Stomach (tissue), 9 donors: Measurements from ENCODE around the gene CCN5. TPM values are rescaled to one million over a fixed set of nuclear protein-coding genes. Genes with fewer than 3 reads are reported as not detected.
A peak's percentile ranks its signal among the peaks of the same experiment; 100 is the strongest.

Experiments used
- DNase-seq, 2 donors: peaks; one replicate each; pipeline versions ENCODE4 v3.0.0 to v3.0.0-alpha.2; 2013 to 2019
- H3K27ac ChIP-seq, 5 donors: fragments of 200-600 bp in 4 of 5; sonication (generic) in 4 of 5; one replicate each; pipeline ENCODE4 v1.5.1; 2013 to 2019; ENCODE audit warnings: mild to moderate bottlenecking in 1 of 5, moderate library complexity in 1 of 5
- H3K27me3 ChIP-seq, 3 donors: fragments of 200-600 bp; sonication (generic); one replicate each; pipeline ENCODE4 v1.5.1; 2017 to 2019; ENCODE audit warnings: mixed run types in 1 of 3
- H3K36me3 ChIP-seq, 4 donors: fragments of 200-600 bp; sonication (generic); 1 replicate in 3 of 4; 2 replicates in 1 of 4; pipeline ENCODE4 v1.5.1; 2016 to 2019
- H3K4me1 ChIP-seq, 4 donors: fragments of 200-600 bp; sonication (generic); one replicate each; pipeline ENCODE4 v1.5.1; 2016 to 2019
- H3K4me3 ChIP-seq, 4 donors: fragments of 200-600 bp; sonication (generic) in 3 of 4; one replicate each; pipeline ENCODE4 v1.5.1; 2016 to 2019; ENCODE audit warnings: mild to moderate bottlenecking in 1 of 4
- H3K9me3 ChIP-seq, 4 donors: fragments of 200-600 bp; sonication (generic); one replicate each; pipeline ENCODE4 v1.5.1; 2016 to 2019
- CTCF ChIP-seq, 7 experiments: fragments of 450-650 bp in 4 of 7; fragments of 200-600 bp in 3 of 7; sonication (generic) in 3 of 7; IDR thresholded peaks; one replicate each; pipeline ENCODE4 v1.5.1; 2016 to 2019; ENCODE audit warnings: antibody characterized with exemption in 7 of 7, control low read depth in 2 of 7, mild to moderate bottlenecking in 1 of 7
- EP300 ChIP-seq: sonication (generic); formaldehyde crosslinking; IDR thresholded peaks from one replicate; pipeline ENCODE4 v1.6.1; 2017; ENCODE audit warnings: antibody characterized with exemption
- POLR2A ChIP-seq, 4 donors: fragments of 450-650 bp; IDR thresholded peaks; one replicate each; pipeline ENCODE4 v1.6.1; 2016; ENCODE audit warnings: antibody characterized with exemption in 4 of 4, control low read depth in 2 of 4, mild to moderate bottlenecking in 1 of 4, moderate library complexity in 1 of 4
- POLR2AphosphoS5 ChIP-seq, 3 donors: sonication (generic); formaldehyde crosslinking; IDR thresholded peaks; one replicate each; pipeline ENCODE4 v1.6.1; 2016; ENCODE audit warnings: antibody characterized with exemption in 3 of 3
- WGBS, 5 donors: extraction: QIAGEN DNeasy Blood & Tissue Kit in 3 of 5; methylation state at CpG; one replicate each; pipeline versions ENCODE4 v1.1.5 to v1.1.7; 2013 to 2018; 5-methylcytosine and 5-hydroxymethylcytosine counted together
- intact Hi-C: fragments of 100-400 bp; cut with DNase I; formaldehyde crosslinking; loops from one replicate; pipeline ENCODE4 v1.15.1; 2023; ENCODE audit warnings: low total_unique reads
- polyA plus RNA-seq, 3 donors: library from polyadenylated mRNA; stranded (reverse); fragments of 200-250 nt; gene quantifications; one replicate each; pipeline ENCODE4 v1.2.3, GENCODE V29; 2013
- total RNA-seq, 5 donors: library from RNA; depleted of rRNA; stranded (reverse); fragments of >200 nt; gene quantifications; one replicate each; pipeline versions ENCODE4 v1.1.0 to v1.2.3, GENCODE V29; 2014 to 2016
- donor health status: healthy with polysubstance abuse.
- donor health status: Bipolar disorder and iron deficiency.
- donor health status: healthy.

The CCN5 gene
- total and polyA plus RNA-seq, 8 donors: 2.5 to 193 (median 8.2) TPM; not detected in 3

DNA sequence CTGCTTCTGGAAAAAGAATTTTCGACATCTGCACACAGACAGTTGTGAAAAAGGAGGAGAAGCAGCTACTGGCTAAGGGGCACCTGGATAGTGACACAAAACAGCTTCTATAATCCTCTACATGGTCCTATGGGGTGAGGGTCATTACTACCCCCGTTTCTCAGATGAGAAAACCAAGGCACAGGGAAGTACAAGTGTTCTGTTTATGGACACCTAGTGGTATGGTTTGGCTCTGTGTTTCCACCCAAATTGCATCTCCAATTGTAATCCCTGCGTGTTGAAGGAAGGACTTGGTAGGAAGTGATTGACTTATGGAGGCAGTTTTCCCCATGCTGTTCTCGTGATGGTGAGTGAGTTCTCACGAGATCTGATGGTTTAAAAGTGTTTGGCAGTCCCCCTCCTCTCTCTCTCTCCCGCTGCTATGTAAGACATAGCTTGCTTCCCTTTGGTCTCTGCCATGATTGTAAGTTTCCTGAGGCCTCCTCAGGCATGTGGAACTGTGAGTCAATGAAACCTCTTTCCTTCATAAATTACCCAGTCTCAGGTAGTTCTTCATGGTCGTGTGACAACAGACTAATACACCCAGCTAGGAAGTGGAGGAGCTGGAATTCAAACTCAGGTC lies 28.0 kb downstream of the CCN5 start:
- intact Hi-C loops: no loop called here
- DNase-seq: no peak
- TF ChIP-seq POLR2A (IDR thresholded peaks at IDR 0.05) (no peak), CTCF (IDR thresholded peaks at IDR 0.05) (no peak), POLR2AphosphoS5 (IDR thresholded peaks at IDR 0.05) (no peak), EP300 (no peak)
- H3K27me3 ChIP-seq: peaks cover 0 to 25% (median 9%) of the 10 kb centered on the region in 3 donors
- H3K4me3 ChIP-seq: no peak overlapping the region
- H3K27ac ChIP-seq: no peak overlapping the region
- no peaks in the 10 kb centered on the region for H3K9me3 ChIP-seq
- no peaks in the 10 kb centered on the region for H3K36me3 ChIP-seq
- 72 to 76% (median 73%) methylated on average over 7 of the region's 7 CpGs for WGBS, 5 donors
- peaks cover 21 to 42% (median 39%) of the 10 kb centered on the region in 4 donors for H3K4me1 ChIP-seq

DNA sequence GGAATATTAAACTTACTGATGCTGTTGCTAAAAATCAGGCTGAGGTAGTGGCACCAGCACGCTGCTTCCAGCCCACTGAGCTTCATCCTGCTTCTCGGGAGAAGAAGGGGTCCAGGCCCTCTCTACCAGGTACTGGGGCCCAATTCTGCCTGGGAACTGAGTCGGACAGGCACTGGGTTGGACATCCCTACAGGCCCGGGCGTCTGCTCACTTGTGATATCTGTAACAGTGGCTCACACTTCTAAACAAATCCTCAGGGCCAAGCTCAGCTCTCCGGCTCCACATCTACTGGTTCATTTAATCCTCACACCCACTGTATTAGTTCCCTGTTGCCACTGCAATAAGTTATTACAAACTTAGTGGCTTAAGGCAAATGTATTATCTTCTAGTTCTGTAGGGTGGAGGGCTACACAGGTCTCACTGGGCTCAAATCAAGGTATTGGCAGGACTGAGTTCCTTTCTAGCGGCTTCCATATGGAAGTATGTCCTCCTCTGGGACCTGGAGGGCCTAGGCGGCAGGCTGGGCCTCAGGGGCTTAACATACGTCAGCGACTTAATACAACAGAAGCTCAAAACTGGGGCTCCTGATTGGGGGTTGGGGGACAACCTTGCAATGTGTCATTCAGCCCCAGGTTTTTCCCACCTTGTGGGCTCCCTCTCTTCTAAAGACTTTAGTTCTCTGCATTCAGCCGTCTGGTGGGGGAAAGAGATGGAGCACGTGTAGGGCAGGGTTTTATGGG lies 28.9 kb downstream of the CCN5 start:
- intact Hi-C loops: no loop called here
- DNase-seq: no peak
- whole genome bisulfite sequencing, 5 donors: 92 to 95% (median 94%) methylated on average over 11 to 12 of the region's 12 CpGs
- Histone ChIP-seq H3K9me3 (no peaks in the 10 kb centered on the region), H3K27ac (peak overlapping the region in 1 of 5 donors; percentile 71), H3K27me3 (peaks cover 0 to 30% (median 9%) of the 10 kb centered on the region in 3 donors), H3K36me3 (no peaks in the 10 kb centered on the region), H3K4me3 (no peak overlapping the region), H3K4me1 (peaks cover 21 to 38% (median 35%) of the 10 kb centered on the region in 4 donors)
- TF ChIP-seq POLR2AphosphoS5 (IDR thresholded peaks at IDR 0.05): no peak
- no peak for TF ChIP-seq POLR2A (IDR thresholded peaks at IDR 0.05)
- no peak for TF ChIP-seq EP300
- TF ChIP-seq CTCF (IDR thresholded peaks at IDR 0.05): no peak

- TF ChIP-seq EP300 (no peak), CTCF (IDR thresholded peaks at IDR 0.05) (no peak), POLR2A (IDR thresholded peaks at IDR 0.05) (no peak), POLR2AphosphoS5 (IDR thresholded peaks at IDR 0.05) (no peak)
- peak overlapping the region in 4 of 5 donors; percentile 48 to 79 (median 72) for H3K27ac ChIP-seq
- H3K27me3 ChIP-seq: peaks cover 0 to 41% (median 14%) of the 10 kb centered on the region in 3 donors
- intact Hi-C loops: no loop called here
- DNase-seq: no peak
- no peaks in the 10 kb centered on the region for H3K9me3 ChIP-seq
- H3K36me3 ChIP-seq: no peaks in the 10 kb centered on the region
- 9 to 34% (median 22%) methylated on average over 4 to 5 of the region's 5 CpGs for whole genome bisulfite sequencing, 5 donors
- H3K4me1 ChIP-seq: peaks cover 21 to 37% (median 35%) of the 10 kb centered on the region in 4 donors
- H3K4me3 ChIP-seq: peak overlapping the region; percentile 51 to 61 (median 60)
These were observed 30.0 kb downstream of the CCN5 start for GRCh38 chr20:44745122-44745597.

GRCh38 chr20:44745598-44746366 lies 30.6 kb downstream of the CCN5 start, which contains the start of gene KCNK15:
TSS of gene KCNK15 (plus strand) at chr20:44745865. CDS start at chr20:44745911, 46 bp downstream.
- WGBS, 5 donors: 0 to 1% (median 1%) methylated on average over 37 to 81 of the region's 81 CpGs
- H3K27me3 ChIP-seq: peaks cover 0 to 47% (median 20%) of the 10 kb centered on the region in 3 donors
- H3K27ac ChIP-seq: peak within 1 kb of the TSS; percentile 43 to 79 (median 71)
- peak in 2 of 3 donors; percentile 45 to 51 for TF ChIP-seq POLR2AphosphoS5 (IDR thresholded peaks at IDR 0.05)
- TF ChIP-seq EP300: no peak
- no peak for TF ChIP-seq POLR2A (IDR thresholded peaks at IDR 0.05)
- intact Hi-C loops: no loop called here
- H3K9me3 ChIP-seq: no peaks in the 10 kb centered on the region
- H3K4me3 ChIP-seq: peak within 1 kb of the TSS; percentile 51 to 61 (median 60)
- H3K4me1 ChIP-seq: peaks cover 21 to 42% (median 38%) of the 10 kb centered on the region in 4 donors
- H3K36me3 ChIP-seq: no peaks in the 10 kb centered on the region
- peak; percentile 62 to 69 for DNase-seq
